ENCODE measurements around the gene RABEPK. TPM values are rescaled to one million over a fixed set of nuclear protein-coding genes. Genes with fewer than 3 reads are reported as not detected.

RABEPK gene
- total RNA-seq, 4 donors from 2014 or later, result 11.4 to 14.6 (median 13.3) TPM

- Histone ChIP-seq H3K9me3 (no peaks in the 10 kb centered on the region), H3K36me3 (no peaks in the 10 kb centered on the region), H3K4me1 (peaks cover 40% of the 10 kb centered on the region), H3K27ac (no peak overlapping the region), H3K27me3 (no peaks in the 10 kb centered on the region), H3K4me3 (no peak overlapping the region)
- no peak for TF ChIP-seq CTCF (IDR thresholded peaks at IDR 0.05)
- TF ChIP-seq EP300 (IDR thresholded peaks at IDR 0.05), result no peak
- TF ChIP-seq POLR2A (IDR thresholded peaks at IDR 0.05), result no peak
- TF ChIP-seq POLR2AphosphoS5 (IDR thresholded peaks at IDR 0.05), result no peak
- DNase-seq (ENCODE audit: low spot score in 2 of 2), result no peak
- 97% methylated on average over 1 of the region's 1 CpG for WGBS
These were observed 68.7 kb downstream of the RABEPK start for GRCh38 chr9:125269014-125269397.

GRCh38 chr9:125271081-125271480, 70.7 kb downstream of the RABEPK start:
- Histone ChIP-seq H3K9me3 (no peaks in the 10 kb centered on the region), H3K27me3 (no peaks in the 10 kb centered on the region), H3K36me3 (no peaks in the 10 kb centered on the region), H3K4me1 (peaks cover 40% of the 10 kb centered on the region), H3K27ac (peak overlapping the region; percentile 42), H3K4me3 (no peak overlapping the region)
- WGBS, result 32% methylated on average over 5 of the region's 5 CpGs
- no peak for DNase-seq (ENCODE audit: low spot score in 2 of 2)
- no peak for TF ChIP-seq EP300 (IDR thresholded peaks at IDR 0.05)
- TF ChIP-seq POLR2AphosphoS5 (IDR thresholded peaks at IDR 0.05), result no peak

- Histone ChIP-seq H3K4me1 (peaks cover 40% of the 10 kb centered on the region), H3K9me3 (no peaks in the 10 kb centered on the region), H3K36me3 (no peaks in the 10 kb centered on the region), H3K27me3 (no peaks in the 10 kb centered on the region), H3K27ac (peak overlapping the region; percentile 42), H3K4me3 (no peak overlapping the region)
- DNase-seq (ENCODE audit: low spot score in 2 of 2), result no peak
- WGBS, result 44% methylated on average over 3 of the region's 3 CpGs
- TF ChIP-seq POLR2AphosphoS5 (IDR thresholded peaks at IDR 0.05), result no peak
- TF ChIP-seq EP300 (IDR thresholded peaks at IDR 0.05), result no peak
- TF ChIP-seq CTCF (IDR thresholded peaks at IDR 0.05), result no peak
- TF ChIP-seq POLR2A (IDR thresholded peaks at IDR 0.05), result no peak
These were observed 72.4 kb downstream of the RABEPK start for GRCh38 chr9:125272697-125273096.

GRCh38 chr9:125276771-125277170, 76.4 kb downstream of the RABEPK start:
- Histone ChIP-seq H3K27me3 (no peaks in the 10 kb centered on the region), H3K4me3 (no peak overlapping the region), H3K36me3 (no peaks in the 10 kb centered on the region), H3K4me1 (peaks cover 22% of the 10 kb centered on the region), H3K27ac (no peak overlapping the region), H3K9me3 (no peaks in the 10 kb centered on the region)
- 97% methylated on average over 4 of the region's 4 CpGs for WGBS
- DNase-seq (ENCODE audit: low spot score in 2 of 2), result no peak
- TF ChIP-seq POLR2A (IDR thresholded peaks at IDR 0.05) (no peak), EP300 (IDR thresholded peaks at IDR 0.05) (no peak), POLR2AphosphoS5 (IDR thresholded peaks at IDR 0.05) (no peak), CTCF (IDR thresholded peaks at IDR 0.05) (no peak)

- no peaks in the 10 kb centered on the region for H3K9me3 ChIP-seq
- no peaks in the 10 kb centered on the region for H3K36me3 ChIP-seq
- H3K27me3 ChIP-seq, result no peaks in the 10 kb centered on the region
- H3K27ac ChIP-seq, result no peak overlapping the region
- H3K4me3 ChIP-seq, result no peak overlapping the region
- no peak for DNase-seq (ENCODE audit: low spot score in 2 of 2)
- no peak for TF ChIP-seq POLR2AphosphoS5 (IDR thresholded peaks at IDR 0.05)
- no peak for TF ChIP-seq CTCF (IDR thresholded peaks at IDR 0.05)
- peaks cover 15% of the 10 kb centered on the region for H3K4me1 ChIP-seq
These were observed 77.1 kb downstream of the RABEPK start for GRCh38 chr9:125277411-125277810.

- H3K4me1 ChIP-seq, result no peaks in the 10 kb centered on the region
- no peaks in the 10 kb centered on the region for H3K9me3 ChIP-seq
- H3K27me3 ChIP-seq, result no peaks in the 10 kb centered on the region
- WGBS, result 69% methylated on average over 4 of the region's 4 CpGs
- H3K36me3 ChIP-seq, result no peaks in the 10 kb centered on the region
- no peak overlapping the region for H3K27ac ChIP-seq
- DNase-seq (ENCODE audit: low spot score in 2 of 2), result no peak
- TF ChIP-seq EP300 (IDR thresholded peaks at IDR 0.05) (no peak), POLR2A (IDR thresholded peaks at IDR 0.05) (no peak), POLR2AphosphoS5 (IDR thresholded peaks at IDR 0.05) (no peak), CTCF (IDR thresholded peaks at IDR 0.05) (no peak)
- H3K4me3 ChIP-seq, result no peak overlapping the region
These were observed 80.6 kb downstream of the RABEPK start for GRCh38 chr9:125280945-125281344.

All from suprapubic skin (tissue), 4 donors.